PFSK-1 (cell line): ENCODE data around the gene NCOA3.

Experiments used
- FOXP2 ChIP-seq: optimal IDR thresholded peaks from 2 replicates; pipeline ENCODE3; 2011; ENCODE audit warnings: borderline replicate concordance, control low read depth, inconsistent platforms; ENCODE audit not compliant: insufficient read depth; ENCODE audit errors: extremely low read length, extremely low read depth
- POLR2AphosphoS5 ChIP-seq: IDR thresholded peaks from 2 replicates; pipeline ENCODE4 v1.6.1; 2012; ENCODE audit warnings: low read depth, mild to moderate bottlenecking, control low read depth, low read length, moderate library complexity
- REST ChIP-seq, 2 experiments: IDR thresholded peaks; 2 replicates each; pipeline versions ENCODE4 v1.6.1 to v1.8.0; 2011 to 2012; ENCODE audit warnings: low read depth in 2 of 2, low read length in 2 of 2, control low read depth in 1 of 2, inconsistent platforms in 1 of 2, mild to moderate bottlenecking in 1 of 2, moderate library complexity in 1 of 2; ENCODE audit not compliant: insufficient read depth in 1 of 2
- SIN3A ChIP-seq: IDR thresholded peaks from 2 replicates; pipeline ENCODE4 v1.6.1; 2012; ENCODE audit warnings: mild to moderate bottlenecking, low read length, moderate library complexity, borderline replicate concordance; ENCODE audit not compliant: insufficient read depth
- TAF1 ChIP-seq: IDR thresholded peaks from 2 replicates; pipeline ENCODE4 v1.6.1; 2012; ENCODE audit warnings: low read length, control low read depth, borderline replicate concordance; ENCODE audit not compliant: insufficient read depth

Gene NCOA3

GRCh38 chr20:47668313-47669151 lies 166.8 kb downstream of the NCOA3 start:
- no peak for TF ChIP-seq TAF1
- no peak for TF ChIP-seq SIN3A
- no peak for TF ChIP-seq REST (IDR thresholded peaks at IDR 0.05; ENCODE audit: insufficient read depth in 1 of 2, low read depth in 2 of 2, low read length in 2 of 2)
- TF ChIP-seq FOXP2: no peak
- no peak for TF ChIP-seq POLR2AphosphoS5

DNA sequence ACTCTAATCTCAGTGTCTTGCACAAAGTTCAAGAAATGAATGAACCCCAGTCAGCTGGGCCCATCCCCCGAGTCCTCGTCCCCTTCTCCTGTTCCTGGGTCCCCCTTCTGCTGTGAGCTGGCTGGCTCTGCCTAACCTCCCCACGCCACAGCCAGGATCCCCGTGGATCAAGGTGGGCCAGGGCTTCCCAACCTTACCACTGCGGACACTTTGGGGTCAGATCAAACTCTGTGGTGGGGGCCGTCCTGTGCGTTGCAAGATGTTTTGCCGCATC lies 167.4 kb downstream of the NCOA3 start:
- TF ChIP-seq SIN3A (no peak), REST (IDR thresholded peaks at IDR 0.05; ENCODE audit: insufficient read depth in 1 of 2, low read depth in 2 of 2, low read length in 2 of 2) (no peak), TAF1 (no peak), POLR2AphosphoS5 (no peak), FOXP2 (no peak)

DNA sequence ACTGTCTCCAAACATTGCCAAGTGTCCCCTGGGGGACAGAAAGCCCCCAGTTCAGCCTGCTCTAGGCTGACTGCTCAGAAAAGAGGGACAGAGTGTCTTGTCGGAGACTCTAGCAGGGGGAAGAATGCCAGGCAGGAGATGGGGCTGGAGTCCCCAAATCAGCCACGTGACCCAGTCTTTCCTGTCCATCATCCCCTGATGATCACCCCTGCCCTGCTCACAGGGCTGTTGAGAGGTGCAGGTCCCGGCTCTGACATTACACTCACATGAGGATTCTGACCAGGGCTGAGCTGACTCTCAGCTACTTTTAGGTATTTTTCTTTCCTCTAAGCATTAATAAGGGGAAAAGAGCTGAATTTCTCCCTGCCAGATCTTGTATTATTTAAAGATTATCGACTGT lies 167.8 kb downstream of the NCOA3 start:
- TF ChIP-seq POLR2AphosphoS5: no peak
- no peak for TF ChIP-seq FOXP2
- no peak for TF ChIP-seq SIN3A
- no peak for TF ChIP-seq TAF1
- no peak for TF ChIP-seq REST (IDR thresholded peaks at IDR 0.05; ENCODE audit: insufficient read depth in 1 of 2, low read depth in 2 of 2, low read length in 2 of 2)

DNA sequence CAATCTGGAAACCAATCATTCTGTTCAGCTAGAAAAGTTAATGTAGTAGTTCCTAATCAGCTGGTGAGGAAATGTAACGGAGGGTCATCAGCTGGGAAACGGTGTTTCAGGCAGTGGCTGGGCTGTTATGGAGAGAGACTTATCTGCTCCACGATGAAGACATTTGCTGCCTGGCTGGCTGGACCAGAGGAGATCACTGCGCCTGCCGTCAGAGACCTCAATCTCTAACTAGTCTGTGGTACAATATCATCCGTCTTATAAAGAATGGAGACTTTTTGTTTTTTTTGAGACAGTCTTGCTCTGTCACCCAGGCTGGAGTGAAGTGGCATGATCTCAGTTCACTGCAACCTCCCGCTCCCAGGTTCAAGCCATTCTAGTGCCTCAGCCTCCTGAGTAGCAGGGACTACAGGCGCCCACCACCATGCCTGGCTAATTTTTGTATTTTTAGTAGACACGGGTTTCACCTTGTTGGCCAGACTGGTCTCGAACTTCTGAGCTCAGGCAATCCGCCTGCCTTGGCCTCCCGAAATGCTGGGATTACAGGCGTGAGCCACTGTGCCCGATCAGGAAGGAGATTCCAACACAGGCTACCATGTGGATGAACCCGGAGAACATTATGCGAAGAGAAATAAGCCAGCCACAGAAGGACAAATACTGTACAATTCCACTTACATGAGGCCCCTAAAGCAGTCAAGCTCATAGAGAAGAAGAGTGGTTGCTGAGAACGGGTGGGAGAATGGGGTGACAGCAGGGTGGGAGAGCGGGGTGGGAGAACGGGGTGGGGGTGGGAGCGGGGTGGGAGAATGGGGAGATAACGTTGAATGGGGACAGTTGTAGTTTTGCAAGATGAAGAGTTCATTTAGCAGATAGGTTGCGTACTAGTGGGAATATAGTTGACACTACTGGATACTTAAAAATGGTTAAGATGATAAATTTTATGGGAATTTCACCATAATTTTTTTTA lies 168.5 kb downstream of the NCOA3 start:
- TF ChIP-seq SIN3A (no peak), TAF1 (no peak), FOXP2 (no peak), POLR2AphosphoS5 (no peak), REST (IDR thresholded peaks at IDR 0.05; ENCODE audit: insufficient read depth in 1 of 2, low read depth in 2 of 2, low read length in 2 of 2) (no peak)
